ENCODE measurements around the gene S100A12.
"Not testable (repeated sequence)": the region's sequence is repeated elsewhere in the genome, so short reads cannot be mapped to it uniquely, and the experiment has no call there.

The S100A12 gene

GRCh38 chr1:153349363-153350320, 25.8 kb downstream of the S100A12 start:
- DNase-seq = no peak

GRCh38 chr1:153348511-153349362, 26.7 kb downstream of the S100A12 start, which contains the start of gene PGLYRP4:
TSS of gene PGLYRP4 (minus strand) at chr1:153348841. CDS start at chr1:153347932, 909 bp downstream.
- DNase-seq = no peak

- no peak for DNase-seq
These were observed 27.6 kb downstream of the S100A12 start for GRCh38 chr1:153347856-153348255.

- not testable (repeated sequence) for DNase-seq
These were observed 28.4 kb downstream of the S100A12 start for GRCh38 chr1:153347049-153347448.

DNA sequence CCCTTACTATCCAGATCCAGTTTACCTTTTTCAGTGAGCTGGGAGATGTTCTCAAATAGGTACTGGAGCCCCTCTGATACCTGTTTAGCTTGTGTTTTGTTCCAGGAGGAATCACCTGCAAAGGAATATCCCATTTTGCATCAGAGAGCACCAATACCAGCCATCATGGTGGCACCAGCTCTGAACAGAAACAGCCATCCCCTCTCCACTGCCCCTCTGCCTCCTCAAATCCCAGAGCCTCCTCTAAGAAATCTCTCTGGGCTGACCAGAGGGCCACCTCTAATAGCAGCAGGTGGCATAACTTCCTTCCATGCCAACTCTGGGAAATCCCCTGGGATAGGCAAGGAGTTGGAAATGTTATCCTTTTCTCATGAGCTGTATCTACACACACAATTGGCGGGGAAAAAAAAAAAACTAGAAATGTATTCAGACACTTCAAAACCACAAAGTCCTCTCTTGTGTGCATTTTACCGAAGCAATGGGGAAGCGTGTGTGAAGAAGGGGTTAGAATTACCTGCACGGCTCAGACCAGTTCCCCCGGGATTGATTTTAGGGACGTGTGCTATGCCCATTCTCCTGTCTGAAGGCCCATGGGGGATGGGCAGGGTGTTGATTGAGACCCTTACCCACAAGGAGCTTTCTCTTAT, 29.2 kb downstream of the S100A12 start:
- DNase-seq = no peak

- DNase-seq = no peak
These were observed 30.0 kb downstream of the S100A12 start for GRCh38 chr1:153345187-153346076.

GRCh38 chr1:153344718-153345025, 30.7 kb downstream of the S100A12 start:
- no peak for DNase-seq

DNA sequence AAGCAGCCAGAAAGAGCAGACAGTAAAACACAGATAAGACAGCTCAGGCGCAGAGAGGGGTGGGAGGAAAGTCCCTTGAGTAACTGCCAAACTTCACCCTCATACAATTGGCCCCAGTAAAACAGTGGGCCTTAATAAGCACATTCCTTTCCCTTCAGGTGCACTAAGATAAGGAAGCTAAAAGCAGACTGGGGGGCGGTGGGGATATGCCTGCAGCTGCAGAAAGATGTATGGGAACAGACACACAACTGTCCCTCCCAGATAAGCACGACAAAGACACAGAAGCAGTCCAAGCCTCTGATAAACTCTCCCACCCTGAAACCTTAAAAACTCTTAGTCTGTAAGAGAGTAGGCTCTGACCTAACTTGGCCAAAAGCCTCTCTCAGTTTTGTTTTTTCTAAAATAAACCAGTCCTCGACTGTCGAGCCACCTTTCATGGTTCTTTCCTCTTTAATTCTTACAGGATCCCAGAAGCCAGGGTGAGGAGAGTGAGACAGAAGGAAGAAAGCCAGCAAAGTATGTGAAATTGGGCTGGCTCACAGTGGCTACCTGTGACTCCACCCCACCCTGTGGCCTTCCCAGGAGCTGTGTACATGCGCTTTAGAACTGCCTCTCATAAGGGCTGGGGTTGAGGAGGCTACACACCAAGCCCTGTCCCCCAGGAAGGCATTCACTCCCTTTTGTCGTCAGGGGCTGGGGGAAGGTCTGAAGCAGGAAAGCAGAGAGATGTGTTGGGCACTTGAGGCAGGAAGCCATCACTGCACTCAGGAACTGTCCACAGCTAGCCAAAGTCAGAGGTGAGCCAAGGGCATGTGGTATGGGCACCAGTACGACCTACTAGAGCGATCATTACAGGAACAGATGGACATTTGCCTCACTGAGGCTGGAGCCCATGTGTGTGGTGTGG, 31.4 kb downstream of the S100A12 start:
- DNase-seq = no peak

GRCh38 chr1:153343040-153343681, 32.3 kb downstream of the S100A12 start:
- no peak for DNase-seq

- no peak for DNase-seq
These were observed 33.2 kb downstream of the S100A12 start for GRCh38 chr1:153342178-153342577.

- DNase-seq = no peak
These were observed 33.9 kb downstream of the S100A12 start for GRCh38 chr1:153341431-153341934.

DNA sequence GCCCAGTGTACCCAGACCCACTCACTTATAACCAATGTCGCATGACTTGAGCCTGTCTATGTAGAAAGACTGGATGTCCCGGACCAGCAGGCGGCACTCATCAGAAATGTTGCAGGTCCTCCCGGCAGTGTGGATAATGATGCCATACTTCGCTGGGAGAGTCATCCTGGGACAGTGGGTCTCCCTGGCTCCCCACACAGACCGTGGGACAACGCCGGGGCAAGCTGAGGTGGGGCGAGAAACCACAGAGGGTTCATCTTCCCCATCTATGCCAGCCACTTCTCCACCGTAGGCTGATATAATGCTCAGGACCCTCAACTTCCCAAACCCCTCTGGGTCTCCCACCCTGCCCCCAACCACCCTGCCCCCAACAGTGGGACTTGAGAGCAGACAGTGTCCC, 35.1 kb downstream of the S100A12 start:
- no peak for DNase-seq

DNA sequence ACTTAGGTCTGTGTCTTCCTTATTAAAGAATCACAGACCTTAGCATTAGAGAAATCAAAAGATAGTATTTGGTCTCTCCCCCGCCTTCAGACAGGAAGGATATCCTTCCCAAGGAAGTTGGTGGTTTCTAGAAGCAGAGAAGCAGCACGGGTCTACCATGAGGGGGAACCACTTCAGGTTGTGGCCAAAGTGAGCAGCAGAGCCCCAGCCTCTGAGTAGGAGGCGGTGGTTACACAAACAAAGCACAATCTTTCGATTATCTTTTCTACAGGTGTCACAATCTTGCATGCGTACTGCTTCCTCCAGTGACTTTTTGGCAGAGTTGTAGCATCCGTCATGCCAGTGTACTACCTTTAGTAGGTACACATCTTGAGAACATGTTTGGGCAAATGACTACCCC, 35.6 kb downstream of the S100A12 start:
- no peak for DNase-seq

DNA sequence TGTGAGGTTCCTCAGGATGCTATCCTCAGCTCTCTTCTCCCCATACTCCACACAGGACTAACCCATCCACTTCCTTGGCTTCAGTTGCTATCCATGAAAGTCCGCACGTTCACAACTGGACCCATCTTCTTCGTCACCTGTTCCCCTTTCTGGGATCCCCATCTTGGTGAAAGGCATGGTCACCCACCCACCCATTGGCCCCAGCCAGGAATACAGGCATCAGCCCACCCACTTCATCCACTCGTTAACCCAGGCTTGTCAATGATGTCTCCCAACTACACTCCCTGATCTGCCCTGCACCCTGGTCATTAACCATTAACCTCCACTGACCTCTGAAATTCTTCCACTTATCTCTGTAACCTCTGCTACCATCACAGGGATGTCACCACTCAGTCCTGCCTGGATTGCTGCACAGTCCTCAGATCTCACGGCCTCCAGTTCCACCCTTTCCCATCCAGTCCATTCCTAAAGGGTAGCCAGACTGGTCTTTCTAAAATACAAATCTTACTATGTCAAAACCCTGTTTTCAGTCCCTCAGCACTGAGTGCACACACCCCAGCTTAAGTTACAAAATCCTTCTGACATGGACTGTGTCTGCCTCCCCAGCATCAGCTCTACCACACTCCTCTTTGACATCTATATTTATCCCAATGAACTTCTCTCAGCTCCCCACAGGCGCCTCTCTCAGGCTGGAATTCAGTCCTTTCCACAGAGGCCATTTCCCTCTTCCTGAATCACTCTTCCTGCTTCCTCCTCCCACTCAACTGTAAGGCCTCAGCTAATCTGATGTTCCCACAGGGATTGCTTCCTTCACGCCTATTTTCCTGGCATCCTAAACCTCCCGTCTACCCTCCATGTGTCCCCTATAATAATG, 37.2 kb downstream of the S100A12 start:
- no peak for DNase-seq

- no peak for DNase-seq
These were observed 38.8 kb downstream of the S100A12 start for GRCh38 chr1:153336650-153337049.

DNA sequence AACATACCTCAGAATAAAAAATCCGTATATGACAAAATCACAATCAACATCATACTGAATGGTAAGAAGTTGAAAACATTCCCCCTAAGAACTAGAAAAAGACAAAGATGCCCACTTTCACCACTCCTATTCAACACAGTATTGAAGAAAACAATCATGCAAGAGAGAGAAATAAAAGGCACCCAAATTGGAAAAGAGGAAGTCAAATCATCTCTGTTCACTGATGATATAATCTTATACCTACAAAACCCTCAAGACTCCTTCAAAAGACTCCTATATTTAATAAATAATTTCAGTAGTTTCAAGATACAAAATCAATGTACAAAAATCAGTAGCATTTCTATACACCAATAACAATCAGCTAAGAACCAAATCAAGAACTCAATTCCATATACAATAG, 41.5 kb downstream of the S100A12 start:
- no peak for DNase-seq

GRCh38 chr1:153324912-153325311, 50.5 kb downstream of the S100A12 start:
- DNase-seq = no peak

All from CD4-positive, alpha-beta T cell treated with Interleukin-17A for 4 hours (primary cell).